PC-9 (cell line): ENCODE measurements around the gene DENND1A. TPM values are rescaled to one million over a fixed set of nuclear protein-coding genes. Genes with fewer than 3 reads are reported as not detected.

ENCODE experiments used
- BruUV-seq: library from RNA; stranded (reverse); fragments of 400-500 nt; replicated peaks from 2 replicates; lab custom pipeline; 2021; lab: Mats Ljungman, UMichigan
- CTCF ChIA-PET: fragments of 300-600 bp; sonication (Branson Sonifier 250); formaldehyde crosslinking; loops from one replicate; lab custom pipeline; 2022; ENCODE audit warnings: antibody characterized with exemption; lab: Charles Lee
- POLR2A ChIA-PET: fragments of 300-600 bp; sonication (Branson Sonifier 250); formaldehyde crosslinking; loops from one replicate; lab custom pipeline; 2022; ENCODE audit warnings: antibody characterized with exemption; ENCODE audit not compliant: unreplicated experiment; lab: Charles Lee
- DNase-seq, 2 experiments: peaks; one replicate each; pipeline versions ENCODE4 v3.0.0 to v3.0.0-alpha.2; 2015 to 2022; ENCODE audit warnings: mixed read lengths in 1 of 2
- H2AFZ ChIP-seq: fragments of 200-600 bp; sonication (generic); 2 replicates; pipeline ENCODE4 v1.8.1; 2017; ENCODE audit warnings: antibody characterized with exemption
- H3F3A ChIP-seq: fragments of 200-600 bp; sonication (generic); 2 replicates; pipeline ENCODE4 v1.8.1; 2017; ENCODE audit warnings: antibody characterized with exemption, mild to moderate bottlenecking, low read depth; ENCODE audit not compliant: insufficient read depth
- H3K27ac ChIP-seq: fragments of 200-600 bp; sonication (generic); 2 replicates; pipeline ENCODE4 v1.6.1; 2016; ENCODE audit warnings: mixed run types
- H3K27me3 ChIP-seq: fragments of 200-600 bp; sonication (generic); 2 replicates; pipeline ENCODE4 v1.6.1; 2016; ENCODE audit warnings: low read depth, mixed run types; ENCODE audit not compliant: insufficient read depth
- H3K36me3 ChIP-seq: fragments of 200-600 bp; sonication (generic); 2 replicates; pipeline ENCODE4 v1.6.1; 2016; ENCODE audit warnings: low read depth, mixed run types
- H3K4me1 ChIP-seq: fragments of 200-600 bp; sonication (generic); replicated peaks from 2 replicates; pipeline ENCODE4 v1.6.1; 2016; ENCODE audit warnings: mixed run types; ENCODE audit not compliant: insufficient read depth
- H3K4me2 ChIP-seq: fragments of 200-600 bp; sonication (generic); 2 replicates; pipeline ENCODE4 v1.6.1; 2017; ENCODE audit warnings: mixed run types
- H3K4me3 ChIP-seq: fragments of 200-600 bp; sonication (generic); 2 replicates; pipeline ENCODE4 v1.6.1; 2016; ENCODE audit warnings: mixed run types
- H3K79me2 ChIP-seq: fragments of 200-600 bp; sonication (generic); 2 replicates; pipeline ENCODE4 v1.6.1; 2017; ENCODE audit warnings: low read depth, mixed run types
- H3K9me2 ChIP-seq: fragments of 200-600 bp; sonication (generic); 2 replicates; pipeline ENCODE4 v1.8.1; 2017; ENCODE audit warnings: mild to moderate bottlenecking; ENCODE audit not compliant: insufficient read depth
- H3K9me3 ChIP-seq: fragments of 200-600 bp; sonication (generic); 2 replicates; pipeline ENCODE4 v1.8.1; 2016; ENCODE audit warnings: low read depth; ENCODE audit not compliant: insufficient read depth
- H4K20me1 ChIP-seq: fragments of 200-600 bp; sonication (generic); 2 replicates; pipeline ENCODE4 v1.8.1; 2017; ENCODE audit not compliant: insufficient read depth
- EZH2 ChIP-seq: fragments of 200-600 bp; sonication (generic); IDR thresholded peaks from 2 replicates; pipeline ENCODE4 v1.8.0; 2017; ENCODE audit warnings: antibody characterized with exemption, low read depth
- intact Hi-C: fragments of 100-400 bp; cut with micrococcal nuclease; formaldehyde crosslinking; loops from one replicate; pipeline ENCODE4 v1.10.0; 2022; ENCODE audit not compliant: unreplicated experiment
- total RNA-seq: library from RNA; stranded (reverse); gene quantifications from 2 replicates; pipeline ENCODE4 v1.2.3, GENCODE V29; 2021
- TF ChIP-seq, protein P1 (sequence below): fragments of 200-600 bp; sonication (generic); conservative IDR thresholded peaks from 2 replicates; pipeline ENCODE4 v1.6.1; 2017; ENCODE audit warnings: mixed run types, antibody characterized with exemption, mild to moderate bottlenecking, moderate library complexity

The DENND1A gene
- total RNA-seq, 1 experiment from 2014 or later: 37.7 TPM

DNA sequence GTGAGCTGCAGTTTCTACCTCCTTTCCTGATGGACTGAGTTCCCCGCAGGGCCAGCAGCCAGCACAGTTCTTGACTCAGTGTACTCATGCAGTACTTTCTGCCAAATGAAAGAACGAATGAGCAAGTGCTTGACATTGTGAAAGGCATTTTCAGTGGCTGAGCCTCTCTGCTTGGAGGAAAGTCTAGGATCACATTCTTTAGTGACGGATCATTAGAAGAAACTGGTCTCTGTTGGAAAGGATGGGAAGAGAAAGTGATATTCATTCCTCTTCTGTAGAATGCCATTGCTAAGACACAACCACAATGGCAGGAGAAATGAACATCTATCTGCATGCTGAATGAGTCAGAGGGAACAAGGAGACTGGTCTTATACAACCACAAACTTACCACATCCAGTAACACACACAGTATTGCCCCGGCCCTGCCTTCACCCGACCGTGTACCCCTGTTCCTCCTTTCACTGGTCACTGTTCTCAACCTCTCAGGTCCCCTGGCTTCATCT lies 367.0 kb downstream of the DENND1A start:
- CTCF ChIA-PET: no interaction called here
- no peak for DNase-seq
- POLR2A ChIA-PET: no interaction called here
- H3K4me2 ChIP-seq: no peak overlapping the region
- H3K27ac ChIP-seq: no peak overlapping the region
- BruUV-seq: no TSS peak
- no peaks in the 10 kb centered on the region for H3K4me1 ChIP-seq
- no peaks in the 10 kb centered on the region for H4K20me1 ChIP-seq
- no peak overlapping the region for H3K4me3 ChIP-seq
- H3K79me2 ChIP-seq: no peaks in the 10 kb centered on the region
- no peaks in the 10 kb centered on the region for H3F3A ChIP-seq
- no peak overlapping the region for H2AFZ ChIP-seq
- no peaks in the 10 kb centered on the region for H3K36me3 ChIP-seq
- no peaks in the 10 kb centered on the region for H3K9me3 ChIP-seq
- H3K9me2 ChIP-seq: no peaks in the 10 kb centered on the region
- TF ChIP-seq, protein P1, sequence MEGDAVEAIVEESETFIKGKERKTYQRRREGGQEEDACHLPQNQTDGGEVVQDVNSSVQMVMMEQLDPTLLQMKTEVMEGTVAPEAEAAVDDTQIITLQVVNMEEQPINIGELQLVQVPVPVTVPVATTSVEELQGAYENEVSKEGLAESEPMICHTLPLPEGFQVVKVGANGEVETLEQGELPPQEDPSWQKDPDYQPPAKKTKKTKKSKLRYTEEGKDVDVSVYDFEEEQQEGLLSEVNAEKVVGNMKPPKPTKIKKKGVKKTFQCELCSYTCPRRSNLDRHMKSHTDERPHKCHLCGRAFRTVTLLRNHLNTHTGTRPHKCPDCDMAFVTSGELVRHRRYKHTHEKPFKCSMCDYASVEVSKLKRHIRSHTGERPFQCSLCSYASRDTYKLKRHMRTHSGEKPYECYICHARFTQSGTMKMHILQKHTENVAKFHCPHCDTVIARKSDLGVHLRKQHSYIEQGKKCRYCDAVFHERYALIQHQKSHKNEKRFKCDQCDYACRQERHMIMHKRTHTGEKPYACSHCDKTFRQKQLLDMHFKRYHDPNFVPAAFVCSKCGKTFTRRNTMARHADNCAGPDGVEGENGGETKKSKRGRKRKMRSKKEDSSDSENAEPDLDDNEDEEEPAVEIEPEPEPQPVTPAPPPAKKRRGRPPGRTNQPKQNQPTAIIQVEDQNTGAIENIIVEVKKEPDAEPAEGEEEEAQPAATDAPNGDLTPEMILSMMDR: no peak
- no peak for TF ChIP-seq EZH2
- no peaks in the 10 kb centered on the region for H3K27me3 ChIP-seq
- intact Hi-C loops: no loop called here

DNA sequence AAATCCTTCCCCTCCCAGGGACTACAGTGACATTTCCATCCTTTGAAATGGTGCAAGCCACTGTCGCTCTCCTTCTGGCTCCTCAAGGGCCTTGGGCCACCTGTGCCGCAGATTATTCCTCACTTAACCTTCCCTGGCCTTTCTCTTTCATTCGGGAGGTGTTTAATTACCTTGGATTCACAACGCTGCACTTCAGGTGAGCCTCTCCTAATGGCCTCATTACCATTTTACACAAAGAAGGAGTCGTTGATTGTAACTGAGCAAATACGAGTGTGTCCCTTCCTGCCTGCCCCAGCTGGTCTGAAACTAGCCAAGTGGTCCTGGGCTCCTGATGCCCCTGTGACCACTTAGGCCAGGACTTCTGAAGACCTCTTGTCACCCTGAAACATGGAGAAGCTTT lies 368.9 kb downstream of the DENND1A start:
- no peak overlapping the region for H3K4me3 ChIP-seq
- POLR2A ChIA-PET: no interaction called here
- no peaks in the 10 kb centered on the region for H4K20me1 ChIP-seq
- intact Hi-C loops: no loop called here
- no TSS peak for BruUV-seq
- no peak overlapping the region for H2AFZ ChIP-seq
- H3K9me2 ChIP-seq: no peaks in the 10 kb centered on the region
- no peaks in the 10 kb centered on the region for H3K9me3 ChIP-seq
- TF ChIP-seq, protein P1: no peak
- TF ChIP-seq EZH2: no peak
- H3K79me2 ChIP-seq: no peaks in the 10 kb centered on the region
- DNase-seq: no peak
- CTCF ChIA-PET: no interaction called here
- no peaks in the 10 kb centered on the region for H3K4me1 ChIP-seq
- no peaks in the 10 kb centered on the region for H3K27me3 ChIP-seq
- H3K27ac ChIP-seq: no peak overlapping the region
- no peak overlapping the region for H3K4me2 ChIP-seq
- H3K36me3 ChIP-seq: no peaks in the 10 kb centered on the region
- no peaks in the 10 kb centered on the region for H3F3A ChIP-seq

DNA sequence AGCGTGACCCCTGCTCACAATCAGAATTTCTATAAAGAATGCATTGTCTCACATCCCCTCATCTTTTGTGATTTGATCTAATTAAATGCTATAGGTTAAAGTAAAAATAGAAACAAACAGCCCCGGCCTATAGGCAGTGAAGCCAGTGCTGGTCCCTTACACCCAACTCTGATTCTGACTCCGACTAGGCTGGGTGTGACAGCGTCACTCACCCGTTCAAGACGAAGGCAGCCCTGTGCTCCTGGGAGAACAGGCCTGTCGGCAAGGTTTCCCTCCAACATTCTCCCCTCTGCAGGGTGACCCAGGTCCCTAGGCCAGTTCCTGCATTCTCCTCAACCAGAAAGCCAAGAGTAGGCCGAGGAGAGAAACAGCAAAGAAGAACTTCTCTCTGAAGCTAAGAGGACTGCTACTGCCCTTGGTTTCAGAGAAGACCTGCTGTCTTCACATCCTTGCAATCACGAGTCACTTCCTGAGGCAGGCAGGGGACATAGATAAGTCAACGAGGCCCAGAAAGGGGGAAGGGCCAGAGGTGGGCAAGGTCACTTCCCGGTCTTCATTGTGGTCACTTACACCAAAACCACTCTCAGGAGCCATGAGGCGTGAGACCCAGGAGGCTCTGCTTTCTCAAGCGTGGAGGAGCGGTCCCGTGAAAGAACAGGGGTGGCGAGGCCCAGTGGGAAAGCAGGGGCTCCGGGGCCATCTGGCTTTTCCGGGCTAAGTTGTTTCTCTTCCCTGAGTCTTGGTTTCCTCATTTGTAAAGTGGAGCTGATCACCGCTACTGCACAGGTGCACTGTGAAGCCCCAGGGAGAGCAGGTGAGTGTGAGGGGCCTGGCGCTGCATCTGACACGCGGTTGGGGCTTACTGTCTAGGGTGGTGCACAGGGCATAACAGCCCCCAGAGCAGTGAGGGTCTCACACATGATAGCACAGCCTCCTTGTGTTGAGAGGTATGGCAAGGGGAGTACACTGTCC lies 373.2 kb downstream of the DENND1A start:
- Histone ChIP-seq H3K4me2 (no peak overlapping the region), H3K9me3 (no peaks in the 10 kb centered on the region), H3K27ac (no peak overlapping the region), H2AFZ (no peak overlapping the region), H3K4me1 (no peaks in the 10 kb centered on the region), H3K9me2 (no peaks in the 10 kb centered on the region), H3K27me3 (no peaks in the 10 kb centered on the region), H3F3A (no peaks in the 10 kb centered on the region), H4K20me1 (no peaks in the 10 kb centered on the region), H3K79me2 (no peaks in the 10 kb centered on the region), H3K4me3 (no peak overlapping the region), H3K36me3 (no peaks in the 10 kb centered on the region)
- POLR2A ChIA-PET: interaction anchor here (0.6 kb wide), 1 partner anchor 616 kb away, joined by 3 read pairs; no protein-coding TSS in a partner anchor
- no peak for TF ChIP-seq EZH2
- TF ChIP-seq, protein P1: no peak
- BruUV-seq: no TSS peak
- CTCF ChIA-PET: no interaction called here
- intact Hi-C loops: no loop called here
- DNase-seq: no peak
